Adrenal gland (tissue), 5 donors: ENCODE results near the gene GPC3.

Experiments used
- CTCF ChIP-seq, 6 experiments: fragments of 450-650 bp in 4 of 6; fragments of 200-600 bp in 2 of 6; sonication (generic) in 1 of 6; IDR thresholded peaks; 1 replicate in 5 of 6; 2 replicates in 1 of 6; pipeline versions ENCODE4 v1.5.1 to v1.8.0; 2016 to 2021; ENCODE audit warnings: antibody characterized with exemption in 6 of 6, mild to moderate bottlenecking in 2 of 6, moderate library complexity in 1 of 6
- POLR2A ChIP-seq, 2 donors: fragments of 450-650 bp; IDR thresholded peaks; one replicate each; pipeline ENCODE4 v1.6.1; 2017; ENCODE audit warnings: antibody characterized with exemption in 2 of 2, mild to moderate bottlenecking in 2 of 2, moderate library complexity in 1 of 2
- donor health status: DM: no; HTN: no; CAD: no.

DNA sequence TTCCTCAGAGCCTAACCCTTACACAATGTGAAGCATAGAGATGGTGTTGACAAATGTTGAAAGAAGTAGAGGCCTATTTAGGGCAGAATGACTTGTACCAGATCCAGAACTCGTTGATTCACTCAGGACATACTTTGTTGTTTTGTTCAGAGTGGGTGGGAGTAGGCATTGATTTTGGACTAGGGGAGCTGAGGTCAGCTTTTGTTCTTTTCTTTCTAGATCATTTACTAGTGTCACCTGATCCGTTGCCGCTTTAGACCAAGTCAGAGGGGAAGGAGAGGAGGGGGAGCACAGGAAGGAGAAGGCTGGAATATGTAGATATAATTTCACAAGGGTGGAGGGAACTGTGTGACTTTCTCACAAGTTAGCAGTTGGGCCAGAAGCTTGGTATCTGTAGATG, 287.7 kb downstream of the GPC3 start:
- TF ChIP-seq CTCF (IDR thresholded peaks at IDR 0.05) (no peak), POLR2A (IDR thresholded peaks at IDR 0.05) (no peak)
